ENCODE data around the gene SPRR2F. TPM values are rescaled to one million over a fixed set of nuclear protein-coding genes. Genes with fewer than 3 reads are reported as not detected.
"Not testable (repeated sequence)": the region's sequence is repeated elsewhere in the genome, so short reads cannot be mapped to it uniquely, and the experiment has no call there.

SPRR2F gene
- polyA plus RNA-seq, 3 donors: not detected

DNA sequence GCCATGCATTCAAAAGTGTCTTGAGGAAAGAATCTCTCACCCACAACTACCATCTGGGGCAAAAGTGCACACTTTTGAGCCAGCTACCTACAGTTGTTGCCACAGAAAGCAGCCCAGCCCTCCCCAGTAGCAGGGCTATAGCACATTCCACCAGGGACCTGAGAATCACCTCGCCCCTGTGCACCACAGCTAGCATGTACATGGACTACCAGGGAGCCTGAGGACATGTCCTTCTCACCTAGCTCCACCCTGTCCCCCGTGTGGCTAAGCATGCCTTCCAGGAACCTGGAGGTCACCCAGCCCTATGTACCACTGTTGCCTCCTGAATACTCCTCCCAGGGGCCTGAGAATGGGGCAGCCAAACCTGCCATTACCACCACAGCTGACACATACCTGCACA lies 20.4 kb upstream of the SPRR2F start:
- no peaks in the 10 kb centered on the region for H3K9me3 ChIP-seq (replicated peaks in 1 of 2; ENCODE audit: control insufficient read depth in 1 of 2, insufficient read depth in 1 of 2, low read length in 2 of 2)
- H3K9me3 Mint-ChIP-seq: peaks cover 0 to 2% (median 0%) of the 10 kb centered on the region in 7 donors
- H3K79me2 ChIP-seq (ENCODE audit: insufficient read depth, low read length): no peaks in the 10 kb centered on the region
- no peak for DNase-seq
- no peak overlapping the region for H3K4me2 ChIP-seq (replicated peaks; ENCODE audit: extremely low read depth, low read length, poor library complexity, severe bottlenecking)
- WGBS (ENCODE audit: insufficient coverage): 89% methylated on average over 2 of the region's 2 CpGs
- H3K4me1 ChIP-seq (ENCODE audit: control insufficient read depth in 1 of 2, insufficient read depth in 2 of 2, low read length in 2 of 2): no peaks in the 10 kb centered on the region
- intact Hi-C loops (cut with micrococcal nuclease): no loop called here
- H3K4me3 Mint-ChIP-seq: no peak overlapping the region
- no peak overlapping the region for H3K27ac Mint-ChIP-seq
- H3K4me3 ChIP-seq (replicated peaks in 1 of 3; ENCODE audit: low read depth in 2 of 3, low read length in 3 of 3): no peak overlapping the region
- H3K27ac ChIP-seq (ENCODE audit: low read depth in 1 of 2, low read length in 2 of 2): no peak overlapping the region
- peaks cover 5 to 31% (median 7%) of the 10 kb centered on the region in 3 donors for H3K27me3 Mint-ChIP-seq (ENCODE audit: low read depth in 3 of 3)
- no peak overlapping the region for H3K9ac ChIP-seq (ENCODE audit: insufficient read depth, low read length, poor library complexity, severe bottlenecking)
- no peak overlapping the region for H2AFZ ChIP-seq (ENCODE audit: insufficient read depth, low read depth, low read length, poor library complexity, severe bottlenecking)
- H3K4me1 Mint-ChIP-seq: no peaks in the 10 kb centered on the region
- TF ChIP-seq, protein P1, sequence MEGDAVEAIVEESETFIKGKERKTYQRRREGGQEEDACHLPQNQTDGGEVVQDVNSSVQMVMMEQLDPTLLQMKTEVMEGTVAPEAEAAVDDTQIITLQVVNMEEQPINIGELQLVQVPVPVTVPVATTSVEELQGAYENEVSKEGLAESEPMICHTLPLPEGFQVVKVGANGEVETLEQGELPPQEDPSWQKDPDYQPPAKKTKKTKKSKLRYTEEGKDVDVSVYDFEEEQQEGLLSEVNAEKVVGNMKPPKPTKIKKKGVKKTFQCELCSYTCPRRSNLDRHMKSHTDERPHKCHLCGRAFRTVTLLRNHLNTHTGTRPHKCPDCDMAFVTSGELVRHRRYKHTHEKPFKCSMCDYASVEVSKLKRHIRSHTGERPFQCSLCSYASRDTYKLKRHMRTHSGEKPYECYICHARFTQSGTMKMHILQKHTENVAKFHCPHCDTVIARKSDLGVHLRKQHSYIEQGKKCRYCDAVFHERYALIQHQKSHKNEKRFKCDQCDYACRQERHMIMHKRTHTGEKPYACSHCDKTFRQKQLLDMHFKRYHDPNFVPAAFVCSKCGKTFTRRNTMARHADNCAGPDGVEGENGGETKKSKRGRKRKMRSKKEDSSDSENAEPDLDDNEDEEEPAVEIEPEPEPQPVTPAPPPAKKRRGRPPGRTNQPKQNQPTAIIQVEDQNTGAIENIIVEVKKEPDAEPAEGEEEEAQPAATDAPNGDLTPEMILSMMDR (IDR thresholded peaks at IDR 0.05): no peak
- H3K36me3 Mint-ChIP-seq: no peaks in the 10 kb centered on the region
- no peaks in the 10 kb centered on the region for H3K36me3 ChIP-seq (replicated peaks in 1 of 2; ENCODE audit: control insufficient read depth in 1 of 2, insufficient read depth in 2 of 2, low read length in 2 of 2)
- peaks cover 0 to 5% of the 10 kb centered on the region in 2 donors for H3K27me3 ChIP-seq (ENCODE audit: control insufficient read depth in 2 of 2, insufficient read depth in 2 of 2, low read length in 2 of 2)
- no peaks in the 10 kb centered on the region for H4K20me1 ChIP-seq (ENCODE audit: insufficient read depth, low read length)

DNA sequence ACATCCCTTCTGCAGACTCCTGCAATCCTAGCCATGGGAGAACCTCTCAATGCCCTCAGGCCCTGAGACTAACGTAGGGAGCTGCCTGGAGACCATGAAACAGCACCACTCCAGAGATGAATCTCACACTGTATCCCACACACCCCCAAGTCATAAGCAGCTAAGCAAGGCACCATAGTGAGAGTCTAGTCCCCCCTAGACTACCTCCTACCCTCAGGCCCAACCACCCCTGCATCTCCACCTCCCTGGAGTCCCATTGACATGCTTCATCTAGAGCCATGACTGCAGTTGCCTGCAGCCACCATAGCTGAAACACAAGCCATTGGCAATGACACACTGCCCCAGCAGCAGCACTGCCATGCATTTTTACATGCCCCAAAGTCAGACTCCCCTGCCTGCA lies 20.0 kb upstream of the SPRR2F start:
- intact Hi-C loops (cut with micrococcal nuclease): no loop called here
- H3K36me3 Mint-ChIP-seq: no peaks in the 10 kb centered on the region
- Histone ChIP-seq H3K4me1 (ENCODE audit: control insufficient read depth in 1 of 2, insufficient read depth in 2 of 2, low read length in 2 of 2) (no peaks in the 10 kb centered on the region), H3K9ac (ENCODE audit: insufficient read depth, low read length, poor library complexity, severe bottlenecking) (no peak overlapping the region), H3K79me2 (ENCODE audit: insufficient read depth, low read length) (no peaks in the 10 kb centered on the region), H3K4me2 (replicated peaks; ENCODE audit: extremely low read depth, low read length, poor library complexity, severe bottlenecking) (no peak overlapping the region), H3K9me3 (replicated peaks in 1 of 2; ENCODE audit: control insufficient read depth in 1 of 2, insufficient read depth in 1 of 2, low read length in 2 of 2) (no peaks in the 10 kb centered on the region), H3K36me3 (replicated peaks in 1 of 2; ENCODE audit: control insufficient read depth in 1 of 2, insufficient read depth in 2 of 2, low read length in 2 of 2) (no peaks in the 10 kb centered on the region), H3K27ac (ENCODE audit: low read depth in 1 of 2, low read length in 2 of 2) (no peak overlapping the region), H4K20me1 (ENCODE audit: insufficient read depth, low read length) (no peaks in the 10 kb centered on the region), H3K27me3 (ENCODE audit: control insufficient read depth in 2 of 2, insufficient read depth in 2 of 2, low read length in 2 of 2) (peaks cover 0 to 5% of the 10 kb centered on the region in 2 donors), H2AFZ (ENCODE audit: insufficient read depth, low read depth, low read length, poor library complexity, severe bottlenecking) (no peak overlapping the region), H3K4me3 (replicated peaks in 1 of 3; ENCODE audit: low read depth in 2 of 3, low read length in 3 of 3) (no peak overlapping the region)
- no peak overlapping the region for H3K27ac Mint-ChIP-seq
- no peak overlapping the region for H3K4me3 Mint-ChIP-seq
- TF ChIP-seq, protein P1 (IDR thresholded peaks at IDR 0.05): no peak
- no peak for DNase-seq
- peaks cover 5 to 32% (median 5%) of the 10 kb centered on the region in 3 donors for H3K27me3 Mint-ChIP-seq (ENCODE audit: low read depth in 3 of 3)
- peaks cover 0 to 2% (median 0%) of the 10 kb centered on the region in 7 donors for H3K9me3 Mint-ChIP-seq
- no peaks in the 10 kb centered on the region for H3K4me1 Mint-ChIP-seq
- WGBS (ENCODE audit: insufficient coverage): 100% methylated on average over 1 of the region's 1 CpG

DNA sequence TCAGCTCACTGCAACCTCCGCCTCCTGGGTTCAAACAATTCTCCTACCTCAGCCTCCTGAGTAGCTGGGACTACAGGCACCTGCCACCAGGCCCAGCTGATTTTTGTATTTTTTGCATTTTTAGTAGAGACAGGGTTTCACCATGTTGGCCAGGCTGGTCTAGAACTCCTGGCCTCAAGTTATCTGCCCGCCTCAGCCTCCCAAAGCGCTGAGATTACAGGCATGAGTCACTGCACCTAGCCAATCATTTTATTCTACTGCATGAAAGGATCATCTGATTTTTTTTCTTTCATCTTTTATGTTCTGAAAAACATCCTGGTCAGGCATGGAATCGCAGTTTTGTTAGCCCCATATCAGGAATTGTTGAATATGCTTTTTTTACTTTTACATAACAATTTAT lies 15.4 kb upstream of the SPRR2F start:
- WGBS (ENCODE audit: insufficient coverage): 83% methylated on average over 2 of the region's 4 CpGs
- H3K27ac Mint-ChIP-seq; H4K20me1 ChIP-seq (ENCODE audit: insufficient read depth, low read length); H3K4me3 ChIP-seq (replicated peaks in 1 of 3; ENCODE audit: low read depth in 2 of 3, low read length in 3 of 3); H3K9me3 ChIP-seq (replicated peaks in 1 of 2; ENCODE audit: control insufficient read depth in 1 of 2, insufficient read depth in 1 of 2, low read length in 2 of 2); H3K36me3 Mint-ChIP-seq; H3K4me3 Mint-ChIP-seq; H2AFZ ChIP-seq (ENCODE audit: insufficient read depth, low read depth, low read length, poor library complexity, severe bottlenecking); H3K36me3 ChIP-seq (replicated peaks in 1 of 2; ENCODE audit: control insufficient read depth in 1 of 2, insufficient read depth in 2 of 2, low read length in 2 of 2); H3K27me3 ChIP-seq (ENCODE audit: control insufficient read depth in 2 of 2, insufficient read depth in 2 of 2, low read length in 2 of 2); DNase-seq; intact Hi-C loops (cut with micrococcal nuclease); H3K4me1 Mint-ChIP-seq; H3K9me3 Mint-ChIP-seq; H3K9ac ChIP-seq (ENCODE audit: insufficient read depth, low read length, poor library complexity, severe bottlenecking); H3K27ac ChIP-seq (ENCODE audit: low read depth in 1 of 2, low read length in 2 of 2); H3K4me1 ChIP-seq (ENCODE audit: control insufficient read depth in 1 of 2, insufficient read depth in 2 of 2, low read length in 2 of 2); H3K79me2 ChIP-seq (ENCODE audit: insufficient read depth, low read length); H3K4me2 ChIP-seq (replicated peaks; ENCODE audit: extremely low read depth, low read length, poor library complexity, severe bottlenecking): not testable (repeated sequence)
- H3K27me3 Mint-ChIP-seq (ENCODE audit: low read depth in 3 of 3): peaks cover 4 to 21% (median 4%) of the 10 kb centered on the region in 3 donors

Data from CD14-positive monocyte (primary cell).